PC-9 (cell line): ENCODE measurements around the gene RALGPS1. TPM values are rescaled to one million over a fixed set of nuclear protein-coding genes. Genes with fewer than 3 reads are reported as not detected.

ENCODE experiments used
- BruUV-seq: library from RNA; stranded (reverse); fragments of 400-500 nt; replicated peaks from 2 replicates; lab custom pipeline; 2021; lab: Mats Ljungman, UMichigan
- CTCF ChIA-PET: fragments of 300-600 bp; sonication (Branson Sonifier 250); formaldehyde crosslinking; loops from one replicate; lab custom pipeline; 2022; ENCODE audit warnings: antibody characterized with exemption; lab: Charles Lee
- POLR2A ChIA-PET: fragments of 300-600 bp; sonication (Branson Sonifier 250); formaldehyde crosslinking; loops from one replicate; lab custom pipeline; 2022; ENCODE audit warnings: antibody characterized with exemption; ENCODE audit not compliant: unreplicated experiment; lab: Charles Lee
- DNase-seq, 2 experiments: peaks; one replicate each; pipeline versions ENCODE4 v3.0.0 to v3.0.0-alpha.2; 2015 to 2022; ENCODE audit warnings: mixed read lengths in 1 of 2
- H2AFZ ChIP-seq: fragments of 200-600 bp; sonication (generic); 2 replicates; pipeline ENCODE4 v1.8.1; 2017; ENCODE audit warnings: antibody characterized with exemption
- H3F3A ChIP-seq: fragments of 200-600 bp; sonication (generic); 2 replicates; pipeline ENCODE4 v1.8.1; 2017; ENCODE audit warnings: antibody characterized with exemption, mild to moderate bottlenecking, low read depth; ENCODE audit not compliant: insufficient read depth
- H3K27ac ChIP-seq: fragments of 200-600 bp; sonication (generic); 2 replicates; pipeline ENCODE4 v1.6.1; 2016; ENCODE audit warnings: mixed run types
- H3K27me3 ChIP-seq: fragments of 200-600 bp; sonication (generic); 2 replicates; pipeline ENCODE4 v1.6.1; 2016; ENCODE audit warnings: low read depth, mixed run types; ENCODE audit not compliant: insufficient read depth
- H3K36me3 ChIP-seq: fragments of 200-600 bp; sonication (generic); 2 replicates; pipeline ENCODE4 v1.6.1; 2016; ENCODE audit warnings: low read depth, mixed run types
- H3K4me1 ChIP-seq: fragments of 200-600 bp; sonication (generic); replicated peaks from 2 replicates; pipeline ENCODE4 v1.6.1; 2016; ENCODE audit warnings: mixed run types; ENCODE audit not compliant: insufficient read depth
- H3K4me2 ChIP-seq: fragments of 200-600 bp; sonication (generic); 2 replicates; pipeline ENCODE4 v1.6.1; 2017; ENCODE audit warnings: mixed run types
- H3K4me3 ChIP-seq: fragments of 200-600 bp; sonication (generic); 2 replicates; pipeline ENCODE4 v1.6.1; 2016; ENCODE audit warnings: mixed run types
- H3K79me2 ChIP-seq: fragments of 200-600 bp; sonication (generic); 2 replicates; pipeline ENCODE4 v1.6.1; 2017; ENCODE audit warnings: low read depth, mixed run types
- H3K9me2 ChIP-seq: fragments of 200-600 bp; sonication (generic); 2 replicates; pipeline ENCODE4 v1.8.1; 2017; ENCODE audit warnings: mild to moderate bottlenecking; ENCODE audit not compliant: insufficient read depth
- H3K9me3 ChIP-seq: fragments of 200-600 bp; sonication (generic); 2 replicates; pipeline ENCODE4 v1.8.1; 2016; ENCODE audit warnings: low read depth; ENCODE audit not compliant: insufficient read depth
- H4K20me1 ChIP-seq: fragments of 200-600 bp; sonication (generic); 2 replicates; pipeline ENCODE4 v1.8.1; 2017; ENCODE audit not compliant: insufficient read depth
- CTCF ChIP-seq: fragments of 200-600 bp; sonication (generic); conservative IDR thresholded peaks from 2 replicates; pipeline ENCODE4 v1.6.1; 2017; ENCODE audit warnings: mixed run types, antibody characterized with exemption, mild to moderate bottlenecking, moderate library complexity
- EZH2 ChIP-seq: fragments of 200-600 bp; sonication (generic); IDR thresholded peaks from 2 replicates; pipeline ENCODE4 v1.8.0; 2017; ENCODE audit warnings: antibody characterized with exemption, low read depth
- intact Hi-C: fragments of 100-400 bp; cut with micrococcal nuclease; formaldehyde crosslinking; loops from one replicate; pipeline ENCODE4 v1.10.0; 2022; ENCODE audit not compliant: unreplicated experiment
- total RNA-seq: library from RNA; stranded (reverse); gene quantifications from 2 replicates; pipeline ENCODE4 v1.2.3, GENCODE V29; 2021

RALGPS1 gene
- total RNA-seq, 1 experiment from 2014 or later = 23.3 TPM

- Histone ChIP-seq H3K9me2 (no peaks in the 10 kb centered on the region), H3F3A (peaks cover 15% of the 10 kb centered on the region; the same call in 1 of the 2 replicates), H3K4me1 (no peaks in the 10 kb centered on the region), H3K4me3 (peak overlapping the region; percentile 85), H2AFZ (peak overlapping the region; percentile 97), H3K27ac (0 out of 2 replicates have a peak overlapping the region, but pooled peaks have one; percentile 36), H3K79me2 (no peaks in the 10 kb centered on the region), H3K9me3 (no peaks in the 10 kb centered on the region), H3K27me3 (no peaks in the 10 kb centered on the region), H3K36me3 (no peaks in the 10 kb centered on the region), H4K20me1 (no peaks in the 10 kb centered on the region; the same call in 1 of the 2 replicates), H3K4me2 (peak overlapping the region; percentile 100)
- TF ChIP-seq EZH2 (no peak), CTCF (no peak)
- peak; percentile 80 to 97 for DNase-seq
- no TSS peak for BruUV-seq
- ChIA-PET POLR2A (interaction anchor here (0.6 to 1.3 kb wide), 10 partner anchors 19 to 854 kb away, joined by 3 to 31 read pairs (median 6); partner anchors contain the start of gene SLC2A8), CTCF (interaction anchor here (0.5 to 2.1 kb wide), 7 partner anchors 12 to 597 kb away, joined by 4 to 20 read pairs (median 6); partner anchors contain the start of gene SLC2A8)
- intact Hi-C loops = loop anchor here (2.0 to 10.0 kb wide), 2 partner anchors 172 to 500 kb away; partner anchors contain the start of gene SLC2A8
Observed at GRCh38 chr9:127224178-127224882, 309.7 kb downstream of the RALGPS1 start.

- H4K20me1 ChIP-seq = no peaks in the 10 kb centered on the region; the same call in 1 of the 2 replicates
- POLR2A ChIA-PET = interaction anchor here (0.5 to 1.3 kb wide), 9 partner anchors 55 to 854 kb away, joined by 3 to 31 read pairs (median 10); partner anchors contain the start of genes RALGPS1 and SLC2A8
Observed at GRCh38 chr9:127224883-127225739, 310.5 kb downstream of the RALGPS1 start.

More at GRCh38 chr9:127224883-127225739, 310.5 kb downstream of the RALGPS1 start:
- Histone ChIP-seq H3K4me2 (peak overlapping the region; percentile 100), H3K27ac (no peak overlapping the region), H3K27me3 (no peaks in the 10 kb centered on the region), H3K4me3 (peak overlapping the region; percentile 85), H3K79me2 (no peaks in the 10 kb centered on the region), H3F3A (peaks cover 15% of the 10 kb centered on the region; the same call in 1 of the 2 replicates), H3K4me1 (no peaks in the 10 kb centered on the region), H2AFZ (peak overlapping the region; percentile 97), H3K36me3 (no peaks in the 10 kb centered on the region), H3K9me2 (no peaks in the 10 kb centered on the region), H3K9me3 (no peaks in the 10 kb centered on the region)
- intact Hi-C loops = loop anchor here (2.0 to 10.0 kb wide), 2 partner anchors 172 to 500 kb away; partner anchors contain the start of gene SLC2A8
- TF ChIP-seq EZH2 (no peak), CTCF (no peak)
- DNase-seq = peak; percentile 67 to 95
- CTCF ChIA-PET = interaction anchor here (0.5 to 2.1 kb wide), 7 partner anchors 11 to 596 kb away, joined by 4 to 20 read pairs (median 6); partner anchors contain the start of gene SLC2A8
- BruUV-seq = no TSS peak
